ENCODE data around the gene ALOX5. TPM values are rescaled to one million over a fixed set of nuclear protein-coding genes. Genes with fewer than 3 reads are reported as not detected.
"Not testable (repeated sequence)": the region's sequence is repeated elsewhere in the genome, so short reads cannot be mapped to it uniquely, and the experiment has no call there.

ALOX5 gene
- polyA plus RNA-seq, 3 donors from 2014 or later: 0.99 to 8.0 (median 1.9) TPM

- peaks cover 4 to 22% (median 11%) of the 10 kb centered on the region in 3 donors for H3K27me3 Mint-ChIP-seq (ENCODE audit: low read depth in 3 of 3)
- H3K27ac Mint-ChIP-seq: no peak overlapping the region
- peaks cover 0 to 3% (median 0%) of the 10 kb centered on the region in 6 donors for H3K9me3 Mint-ChIP-seq
- no peak for DNase-seq
- H3K4me1 Mint-ChIP-seq: no peaks in the 10 kb centered on the region
- H3K4me3 Mint-ChIP-seq: no peak overlapping the region
- H3K36me3 Mint-ChIP-seq: no peaks in the 10 kb centered on the region
Observed at GRCh38 chr10:45403151-45403550, 29.1 kb downstream of the ALOX5 start.

DNA sequence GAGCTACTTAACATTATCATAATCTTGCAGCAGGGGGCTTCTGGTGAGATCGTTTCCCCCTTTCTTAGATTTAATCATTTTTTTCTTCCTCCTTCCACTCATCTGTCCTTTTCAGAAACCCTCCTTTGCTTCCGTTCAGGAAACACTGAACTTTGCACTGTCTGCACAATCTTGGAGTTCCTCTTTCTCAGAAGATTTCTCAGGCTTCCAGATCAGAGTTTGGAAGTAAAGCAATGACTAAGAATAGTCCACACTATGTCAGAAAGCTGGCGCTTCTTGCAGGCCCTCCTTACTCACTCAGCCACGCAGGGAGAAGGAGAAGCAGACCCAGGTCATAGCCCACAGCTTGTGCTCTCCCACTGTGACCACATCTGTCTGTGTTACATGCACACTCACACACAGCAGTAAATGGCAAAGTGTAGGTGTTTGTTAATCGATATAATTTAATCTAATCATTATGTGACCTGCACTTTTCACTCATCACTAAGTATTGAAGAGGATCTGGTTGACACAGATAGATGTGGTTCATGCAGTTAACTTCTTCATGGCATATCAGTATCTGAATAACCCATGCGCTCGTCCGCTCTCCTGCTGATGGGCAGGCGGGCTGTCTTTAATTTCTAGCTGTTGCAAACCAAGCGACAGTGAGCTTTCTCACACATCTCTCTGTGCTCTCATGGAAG lies 30.2 kb downstream of the ALOX5 start:
- Mint-ChIP-seq H3K9me3 (peaks cover 0 to 3% (median 0%) of the 10 kb centered on the region in 6 donors), H3K27me3 (ENCODE audit: low read depth in 3 of 3) (peaks cover 4 to 22% (median 12%) of the 10 kb centered on the region in 3 donors), H3K4me3 (no peak overlapping the region), H3K27ac (no peak overlapping the region), H3K4me1 (no peaks in the 10 kb centered on the region), H3K36me3 (no peaks in the 10 kb centered on the region)
- DNase-seq: no peak

- Mint-ChIP-seq H3K36me3 (no peaks in the 10 kb centered on the region), H3K27me3 (ENCODE audit: low read depth in 3 of 3) (peaks cover 4 to 22% (median 12%) of the 10 kb centered on the region in 3 donors), H3K4me1 (no peaks in the 10 kb centered on the region), H3K4me3 (no peak overlapping the region), H3K9me3 (peaks cover 0 to 3% (median 0%) of the 10 kb centered on the region in 6 donors), H3K27ac (no peak overlapping the region)
- no peak for DNase-seq
Observed at GRCh38 chr10:45404770-45405120, 30.7 kb downstream of the ALOX5 start.

DNA sequence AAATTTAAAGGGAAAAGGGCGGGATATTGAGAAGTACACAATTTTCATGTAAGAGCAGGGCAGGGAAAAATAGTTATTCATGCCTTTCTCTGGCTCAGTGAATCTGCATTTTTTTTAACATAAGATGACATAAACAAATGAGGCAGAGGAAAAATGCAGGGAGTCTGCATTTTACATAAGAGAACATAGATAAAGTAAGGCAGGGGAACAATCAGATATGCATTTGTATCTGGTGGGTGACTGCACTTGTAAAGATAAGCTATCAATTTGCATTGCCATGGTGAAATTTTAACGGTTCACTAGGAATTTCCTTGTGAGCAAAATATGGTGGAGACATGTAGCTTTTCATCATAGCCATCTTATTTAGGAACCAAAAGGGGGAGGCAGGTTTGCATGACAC lies 33.5 kb downstream of the ALOX5 start:
- peaks cover 0 to 3% (median 0%) of the 10 kb centered on the region in 6 donors for H3K9me3 Mint-ChIP-seq
- H3K36me3 Mint-ChIP-seq: no peaks in the 10 kb centered on the region
- H3K4me3 Mint-ChIP-seq: no peak overlapping the region
- H3K27ac Mint-ChIP-seq: no peak overlapping the region
- H3K27me3 Mint-ChIP-seq (ENCODE audit: low read depth in 3 of 3): peaks cover 4 to 17% (median 9%) of the 10 kb centered on the region in 3 donors
- no peaks in the 10 kb centered on the region for H3K4me1 Mint-ChIP-seq
- DNase-seq: no peak

GRCh38 chr10:45408421-45409319 lies 34.7 kb downstream of the ALOX5 start:
- Mint-ChIP-seq H3K27me3 (ENCODE audit: low read depth in 3 of 3) (peaks cover 4 to 11% (median 9%) of the 10 kb centered on the region in 3 donors), H3K36me3 (no peaks in the 10 kb centered on the region), H3K9me3 (peaks cover 0 to 1% (median 0%) of the 10 kb centered on the region in 6 donors), H3K27ac (no peak overlapping the region), H3K4me1 (no peaks in the 10 kb centered on the region), H3K4me3 (no peak overlapping the region)
- DNase-seq: no peak

DNA sequence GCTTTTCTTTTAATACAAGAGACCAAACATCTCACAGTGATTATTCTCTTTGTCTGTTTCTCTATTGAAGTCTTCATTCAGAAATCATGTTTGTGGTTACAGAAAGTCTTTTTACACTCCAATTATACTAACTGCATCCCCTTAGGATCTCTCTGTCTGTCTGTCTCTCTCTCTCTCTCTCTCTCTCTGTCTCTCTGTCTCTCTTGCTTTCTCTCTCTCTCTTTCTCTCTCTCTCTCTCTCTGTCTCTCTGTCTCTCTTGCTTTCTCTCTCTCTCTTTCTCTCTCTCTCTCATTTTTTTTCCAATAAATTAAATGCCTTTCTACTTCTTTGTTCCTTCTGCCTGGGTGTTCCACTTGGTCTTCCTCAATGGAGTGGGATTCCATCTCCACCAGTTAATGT lies 35.3 kb downstream of the ALOX5 start:
- not testable (repeated sequence) for H3K36me3 Mint-ChIP-seq, H3K27ac Mint-ChIP-seq, H3K9me3 Mint-ChIP-seq, DNase-seq, H3K4me3 Mint-ChIP-seq, H3K4me1 Mint-ChIP-seq
- peaks cover 4 to 13% (median 7%) of the 10 kb centered on the region in 3 donors for H3K27me3 Mint-ChIP-seq (ENCODE audit: low read depth in 3 of 3)

DNA sequence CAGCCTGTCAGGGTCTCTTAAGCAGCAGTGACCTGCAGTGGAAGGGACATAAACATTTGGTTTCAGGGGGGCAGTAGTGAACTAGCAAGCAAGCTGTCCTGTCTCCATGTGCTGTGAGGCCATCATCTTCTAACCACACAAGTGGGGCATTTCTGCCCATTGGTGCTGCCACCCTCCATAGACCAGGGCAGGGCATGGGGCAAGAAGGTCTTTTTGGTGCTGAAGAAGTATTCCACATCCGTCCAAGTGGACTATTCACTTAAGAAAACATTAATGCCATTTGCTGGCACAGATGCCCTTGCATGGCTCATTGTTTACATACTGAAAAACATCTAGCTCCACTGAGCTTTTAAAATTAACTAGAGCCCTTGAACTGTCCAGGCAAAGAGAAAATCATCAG lies 35.8 kb downstream of the ALOX5 start:
- DNase-seq: no peak
- no peaks in the 10 kb centered on the region for H3K4me1 Mint-ChIP-seq
- no peaks in the 10 kb centered on the region for H3K9me3 Mint-ChIP-seq
- peaks cover 4 to 12% (median 7%) of the 10 kb centered on the region in 3 donors for H3K27me3 Mint-ChIP-seq (ENCODE audit: low read depth in 3 of 3)
- H3K4me3 Mint-ChIP-seq: no peak overlapping the region
- no peak overlapping the region for H3K27ac Mint-ChIP-seq
- H3K36me3 Mint-ChIP-seq: no peaks in the 10 kb centered on the region

DNA sequence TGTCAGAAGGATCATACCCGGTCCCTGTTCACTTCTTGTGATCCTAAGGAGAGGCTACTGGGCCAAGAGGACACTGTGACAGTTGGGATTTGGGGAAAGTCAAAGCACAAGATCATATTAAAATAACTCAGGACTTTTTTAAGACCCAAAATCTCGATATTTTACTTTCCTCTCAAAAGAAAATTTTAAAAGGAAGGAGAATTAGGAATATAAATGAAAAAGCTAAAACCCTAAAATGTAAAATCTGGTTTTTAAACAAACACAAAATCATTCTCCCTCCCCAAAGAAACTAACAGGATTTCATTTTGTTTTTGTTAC lies 36.4 kb downstream of the ALOX5 start:
- H3K27me3 Mint-ChIP-seq (ENCODE audit: low read depth in 3 of 3): peaks cover 4 to 10% (median 5%) of the 10 kb centered on the region in 3 donors
- no peaks in the 10 kb centered on the region for H3K9me3 Mint-ChIP-seq

DNA sequence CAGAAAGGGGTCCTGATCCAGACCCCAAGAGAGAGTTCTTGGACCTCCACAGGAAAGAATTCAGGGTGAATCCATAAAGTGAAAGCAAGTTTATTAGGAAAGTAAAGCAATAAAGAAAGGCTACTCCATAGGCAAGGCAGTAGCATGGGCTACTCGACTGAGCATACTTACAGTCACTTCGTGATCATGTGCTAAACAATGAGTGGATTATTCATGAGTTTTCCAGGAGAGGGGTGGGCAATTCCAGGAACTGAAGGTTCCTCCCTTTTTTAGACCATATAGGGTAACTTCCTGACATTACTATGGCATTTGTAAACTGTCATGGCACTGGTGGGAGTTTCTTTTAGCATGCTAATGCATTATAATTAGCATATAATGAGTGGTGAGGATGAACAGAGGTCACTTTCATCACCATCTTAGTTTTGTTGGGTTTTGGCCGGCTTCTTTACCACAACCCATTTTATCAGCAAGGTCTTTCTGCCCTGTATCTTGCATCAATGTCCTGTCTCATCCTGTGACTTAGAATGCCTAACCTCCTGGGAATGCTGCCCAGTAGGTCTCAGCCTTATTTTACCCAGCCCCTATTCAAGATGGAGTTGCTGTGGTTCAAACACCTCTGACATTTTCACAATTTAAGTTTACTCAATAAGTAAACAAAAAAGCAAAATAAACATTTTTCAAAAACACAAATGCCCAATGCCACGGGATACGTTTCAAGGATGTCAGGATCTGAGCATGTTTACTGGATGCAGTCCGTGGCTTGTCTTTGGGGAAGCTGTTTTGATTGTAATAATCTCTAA lies 37.0 kb downstream of the ALOX5 start:
- H3K27me3 Mint-ChIP-seq (ENCODE audit: low read depth in 3 of 3): peaks cover 4 to 6% (median 5%) of the 10 kb centered on the region in 3 donors
- no peaks in the 10 kb centered on the region for H3K9me3 Mint-ChIP-seq
- H3K27ac Mint-ChIP-seq: no peak overlapping the region
- DNase-seq: no peak
- H3K4me3 Mint-ChIP-seq: no peak overlapping the region
- no peaks in the 10 kb centered on the region for H3K36me3 Mint-ChIP-seq
- no peaks in the 10 kb centered on the region for H3K4me1 Mint-ChIP-seq

More for the DNA sequence above, 36.4 kb downstream of the ALOX5 start:
- no peak for DNase-seq
- no peak overlapping the region for H3K27ac Mint-ChIP-seq
- no peaks in the 10 kb centered on the region for H3K36me3 Mint-ChIP-seq
- H3K4me1 Mint-ChIP-seq: no peaks in the 10 kb centered on the region
- H3K4me3 Mint-ChIP-seq: no peak overlapping the region

DNA sequence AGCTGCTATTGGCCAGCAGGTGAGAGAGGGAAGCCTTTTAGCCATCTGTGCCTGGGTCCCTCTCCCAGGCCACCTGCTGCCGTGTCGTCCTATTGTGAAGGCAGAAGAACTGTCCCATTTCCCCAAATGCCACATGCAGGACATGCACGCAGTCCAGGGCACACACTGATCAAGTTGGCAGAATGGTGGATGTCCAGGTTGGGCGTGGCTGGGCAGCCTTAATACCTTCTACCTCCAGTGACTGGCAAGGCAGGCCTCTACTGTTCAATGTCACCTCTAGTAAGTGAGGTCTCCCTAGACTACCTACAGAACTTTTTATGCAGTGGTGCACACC lies 37.6 kb downstream of the ALOX5 start:
- H3K4me3 Mint-ChIP-seq: no peak overlapping the region
- DNase-seq: no peak
- H3K36me3 Mint-ChIP-seq: no peaks in the 10 kb centered on the region
- H3K27me3 Mint-ChIP-seq (ENCODE audit: low read depth in 3 of 3): peaks cover 1 to 7% (median 6%) of the 10 kb centered on the region in 3 donors
- H3K9me3 Mint-ChIP-seq: no peaks in the 10 kb centered on the region
- H3K27ac Mint-ChIP-seq: no peak overlapping the region
- H3K4me1 Mint-ChIP-seq: no peaks in the 10 kb centered on the region

DNA sequence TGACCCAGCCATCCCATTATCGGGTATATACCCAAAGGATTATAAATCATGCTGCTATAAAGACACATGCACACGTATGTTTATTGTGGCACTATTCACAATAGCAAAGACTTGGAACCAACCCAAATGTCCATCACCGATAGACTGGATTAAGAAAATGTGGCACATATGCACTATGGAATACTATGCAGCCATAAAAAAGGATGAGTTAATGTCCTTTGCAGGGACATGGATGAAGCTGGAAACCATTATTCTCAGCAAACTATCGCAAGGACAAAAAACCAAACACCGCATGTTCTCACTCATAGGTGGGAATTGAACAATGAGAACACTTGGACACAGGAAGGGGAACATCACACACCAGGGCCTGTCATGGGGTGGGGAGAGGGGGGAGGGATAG lies 41.0 kb downstream of the ALOX5 start:
- H3K36me3 Mint-ChIP-seq; DNase-seq; H3K9me3 Mint-ChIP-seq; H3K27me3 Mint-ChIP-seq (ENCODE audit: low read depth in 3 of 3); H3K4me3 Mint-ChIP-seq; H3K27ac Mint-ChIP-seq: not testable (repeated sequence)
- H3K4me1 Mint-ChIP-seq: peaks cover 17 to 19% of the 10 kb centered on the region in 2 donors

DNA sequence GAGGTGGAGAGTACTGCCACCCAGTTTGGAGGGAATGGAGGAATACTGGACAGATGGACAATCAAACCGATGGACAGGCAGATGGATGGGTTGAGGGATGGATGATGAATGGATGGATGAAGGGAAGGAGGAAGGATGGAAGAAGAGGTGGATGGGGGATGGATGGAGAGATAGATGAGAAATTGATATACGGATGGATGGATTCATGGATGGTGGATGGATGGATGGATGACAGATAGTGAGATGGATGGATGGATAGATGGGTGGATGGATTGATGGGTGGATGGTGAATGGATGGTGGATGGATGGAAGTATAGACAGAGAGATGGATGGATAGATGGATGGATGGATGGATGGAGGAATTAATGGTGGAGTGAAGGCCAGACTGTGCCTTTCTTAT lies 42.6 kb downstream of the ALOX5 start:
- peak overlapping the region in 1 of 6 donors; percentile 14 for H3K27ac Mint-ChIP-seq
- H3K36me3 Mint-ChIP-seq: no peaks in the 10 kb centered on the region
- H3K27me3 Mint-ChIP-seq (ENCODE audit: low read depth in 3 of 3): peaks cover 4 to 6% (median 4%) of the 10 kb centered on the region in 3 donors
- no peaks in the 10 kb centered on the region for H3K9me3 Mint-ChIP-seq
- DNase-seq: no peak
- peaks cover 33 to 34% of the 10 kb centered on the region in 2 donors for H3K4me1 Mint-ChIP-seq
- peak overlapping the region in 3 of 5 donors; percentile 2 to 48 (median 16) for H3K4me3 Mint-ChIP-seq

DNA sequence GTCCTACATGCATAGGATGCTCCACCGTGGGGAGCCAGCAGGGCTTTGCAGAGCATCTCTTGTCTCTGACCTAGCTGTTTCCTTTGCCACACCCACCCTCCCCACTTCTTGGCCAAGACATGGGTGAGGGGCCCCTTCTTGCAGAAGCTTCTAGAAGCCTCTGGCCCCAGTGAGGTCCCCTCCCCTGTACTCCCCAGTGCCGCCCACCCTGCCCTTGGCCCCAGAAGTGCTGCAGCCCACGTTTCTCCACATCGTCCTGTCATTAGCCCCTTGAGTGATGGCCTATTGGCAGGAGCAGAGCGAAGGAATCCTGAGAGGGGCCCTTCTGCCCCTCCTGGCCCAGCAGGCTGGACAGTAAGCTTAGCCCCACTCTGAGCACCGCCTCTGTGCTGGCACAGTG lies 43.7 kb downstream of the ALOX5 start:
- H3K4me1 Mint-ChIP-seq: peaks cover 34 to 35% of the 10 kb centered on the region in 2 donors
- peak overlapping the region; percentile 52 to 71 (median 58) for H3K4me3 Mint-ChIP-seq
- peaks cover 4 to 6% (median 4%) of the 10 kb centered on the region in 3 donors for H3K27me3 Mint-ChIP-seq (ENCODE audit: low read depth in 3 of 3)
- no peak for DNase-seq
- no peaks in the 10 kb centered on the region for H3K36me3 Mint-ChIP-seq
- peak overlapping the region in 3 of 6 donors; percentile 17 to 71 (median 46) for H3K27ac Mint-ChIP-seq
- H3K9me3 Mint-ChIP-seq: no peaks in the 10 kb centered on the region

GRCh38 chr10:45418417-45418848 lies 44.4 kb downstream of the ALOX5 start:
- DNase-seq: no peak
- Mint-ChIP-seq H3K27me3 (ENCODE audit: low read depth in 3 of 3) (peaks cover 2 to 6% (median 4%) of the 10 kb centered on the region in 3 donors), H3K4me3 (peak overlapping the region; percentile 92 to 98 (median 95)), H3K36me3 (no peaks in the 10 kb centered on the region), H3K9me3 (no peaks in the 10 kb centered on the region), H3K27ac (peak overlapping the region; percentile 95 to 99 (median 96)), H3K4me1 (peaks cover 34 to 35% of the 10 kb centered on the region in 2 donors)

All from immature natural killer cell (primary cell).